IMR-90 (cell line): ENCODE data around the gene CEP57L1. TPM values are rescaled to one million over a fixed set of nuclear protein-coding genes. Genes with fewer than 3 reads are reported as not detected.

ENCODE experiments used
- ATAC-seq: fragments of 200-7000 bp; cut with Tn5 transposase; 2 replicates; pipeline ENCODE4 v1.9.1; 2020; ENCODE audit warnings: low read depth, mild to moderate bottlenecking, moderate library complexity
- BruUV-seq: library from RNA; stranded (reverse); fragments of 400-500 nt; replicated peaks from 2 replicates; lab custom pipeline; 2021; lab: Mats Ljungman, UMichigan
- CTCF ChIA-PET: fragments of 300-600 bp; formaldehyde crosslinking; extraction: SDS; loops from one replicate; lab custom pipeline; 2021; ENCODE audit warnings: antibody characterized with exemption; lab: Yijun Ruan, JAX
- POLR2A ChIA-PET: fragments of 300-600 bp; sonication (Branson Sonifier 250); formaldehyde crosslinking; loops from one replicate; lab custom pipeline; 2022; ENCODE audit warnings: antibody characterized with exemption; ENCODE audit not compliant: unreplicated experiment; lab: Charles Lee
- DNase-seq: peaks from one replicate; pipeline ENCODE4 v3.0.0; 2013
- H2AFZ ChIP-seq: replicated peaks from 2 replicates; pipeline ENCODE3; 2013; ENCODE audit warnings: low read length, mild to moderate bottlenecking; ENCODE audit not compliant: poor library complexity
- H2AK5ac ChIP-seq: 2 replicates; pipeline ENCODE4 v1.6.1; 2013; ENCODE audit warnings: low read depth, low read length, inconsistent platforms
- H2AK9ac ChIP-seq: replicated peaks from 2 replicates; pipeline ENCODE3; 2013; ENCODE audit warnings: mild to moderate bottlenecking, low read depth, low read length, moderate library complexity; ENCODE audit not compliant: poor library complexity
- H2BK120ac ChIP-seq: 2 replicates; pipeline ENCODE4 v1.6.1; 2013; ENCODE audit warnings: low read depth, low read length, inconsistent platforms
- H2BK15ac ChIP-seq: 3 replicates; pipeline ENCODE4 v1.6.1; 2013; ENCODE audit warnings: low read depth, low read length, inconsistent platforms
- H2BK20ac ChIP-seq: 2 replicates; pipeline ENCODE4 v1.6.1; 2013; ENCODE audit warnings: low read depth, mild to moderate bottlenecking, inconsistent platforms, low read length, moderate library complexity
- H2BK5ac ChIP-seq: 2 replicates; pipeline ENCODE4 v1.6.1; 2013; ENCODE audit warnings: mild to moderate bottlenecking, low read depth, low read length, inconsistent platforms; ENCODE audit not compliant: poor library complexity, severe bottlenecking
- H3K14ac ChIP-seq: replicated peaks from 2 replicates; pipeline ENCODE4 v1.6.1; 2013; ENCODE audit warnings: low read depth, low read length, inconsistent platforms
- H3K18ac ChIP-seq: 2 replicates; pipeline ENCODE4 v1.6.1; 2013; ENCODE audit warnings: low read depth, low read length, control low read depth
- H3K23ac ChIP-seq: 2 replicates; pipeline ENCODE4 v1.6.1; 2013; ENCODE audit warnings: low read depth, low read length, inconsistent platforms
- H3K27ac ChIP-seq: 2 replicates; pipeline ENCODE4 v1.5.1; 2013; ENCODE audit warnings: mild to moderate bottlenecking, control low read depth, low read length; ENCODE audit not compliant: insufficient read depth
- H3K27me3 ChIP-seq: 2 replicates; pipeline ENCODE4 v1.6.1; 2013; ENCODE audit warnings: low read length; ENCODE audit not compliant: control insufficient read depth, insufficient read depth
- H3K36me3 ChIP-seq: 2 replicates; pipeline ENCODE4 v1.6.1; 2013; ENCODE audit warnings: low read length, mixed read lengths; ENCODE audit not compliant: control insufficient read depth, insufficient read depth
- H3K4ac ChIP-seq: 2 replicates; pipeline ENCODE4 v1.6.1; 2013; ENCODE audit warnings: low read depth, low read length, inconsistent platforms
- H3K4me1 ChIP-seq: 2 replicates; pipeline ENCODE4 v1.6.1; 2013; ENCODE audit warnings: low read length, mixed read lengths; ENCODE audit not compliant: control insufficient read depth, insufficient read depth
- H3K4me2 ChIP-seq: 2 replicates; pipeline ENCODE4 v1.6.1; 2013; ENCODE audit warnings: low read depth, mild to moderate bottlenecking, control low read depth, low read length, moderate library complexity
- H3K4me3 ChIP-seq: 2 replicates; pipeline ENCODE4 v1.5.1; 2013; ENCODE audit warnings: low read depth, mild to moderate bottlenecking, control low read depth, low read length, moderate library complexity; ENCODE audit not compliant: insufficient read depth
- H3K56ac ChIP-seq: 2 replicates; pipeline ENCODE4 v1.6.1; 2013; ENCODE audit warnings: low read length, inconsistent platforms; ENCODE audit not compliant: insufficient read depth; ENCODE audit errors: extremely low read depth
- H3K79me1 ChIP-seq, 2 experiments: 2 replicates each; pipeline ENCODE4 v1.6.1; 2013; ENCODE audit warnings: low read length in 2 of 2, inconsistent platforms in 1 of 2, low read depth in 1 of 2
- H3K9ac ChIP-seq: 2 replicates; pipeline ENCODE4 v1.6.1; 2013; ENCODE audit warnings: low read depth, low read length, control low read depth
- H3K9me1 ChIP-seq: 2 replicates; pipeline ENCODE4 v1.6.1; 2013; ENCODE audit warnings: low read length, inconsistent platforms; ENCODE audit not compliant: insufficient read depth
- H3K9me3 ChIP-seq: 2 replicates; pipeline ENCODE4 v1.6.1; 2013; ENCODE audit warnings: low read length; ENCODE audit not compliant: control insufficient read depth, insufficient read depth
- H4K20me1 ChIP-seq: 2 replicates; pipeline ENCODE4 v1.6.1; 2013; ENCODE audit warnings: low read length, inconsistent platforms; ENCODE audit not compliant: insufficient read depth
- H4K5ac ChIP-seq: 2 replicates; pipeline ENCODE4 v1.6.1; 2013; ENCODE audit warnings: mild to moderate bottlenecking, low read depth, low read length, control low read depth
- H4K8ac ChIP-seq, 2 experiments: 2 replicates each; pipeline ENCODE4 v1.6.1; 2013; ENCODE audit warnings: low read depth in 2 of 2, low read length in 2 of 2, control low read depth in 1 of 2, inconsistent platforms in 1 of 2
- H4K91ac ChIP-seq: 2 replicates; pipeline ENCODE4 v1.6.1; 2013; ENCODE audit warnings: low read depth, low read length, inconsistent platforms; ENCODE audit not compliant: insufficient read depth
- BHLHE40 ChIP-seq: fragments of 150-350 bp; IDR thresholded peaks from 2 replicates; pipeline ENCODE4 v1.6.1; 2016; ENCODE audit warnings: mild to moderate bottlenecking, low read depth, low read length
- CEBPB ChIP-seq: IDR thresholded peaks from 2 replicates; pipeline ENCODE4 v1.6.1; 2012; ENCODE audit warnings: low read depth, low read length, improper control_type of control experiment
- CHD1 ChIP-seq: IDR thresholded peaks from 2 replicates; pipeline ENCODE4 v1.6.1; 2012; ENCODE audit warnings: low read depth, low read length, improper control_type of control experiment
- MAZ ChIP-seq: IDR thresholded peaks from 2 replicates; pipeline ENCODE4 v1.6.1; 2012; ENCODE audit warnings: low read depth, mild to moderate bottlenecking, low read length, improper control_type of control experiment, moderate library complexity, borderline replicate concordance
- NFE2L2 ChIP-seq: fragments of 150-350 bp; IDR thresholded peaks from 2 replicates; pipeline ENCODE4 v1.6.1; 2016; ENCODE audit warnings: low read depth, mild to moderate bottlenecking, low read length
- RCOR1 ChIP-seq: IDR thresholded peaks from 2 replicates; pipeline ENCODE4 v1.6.1; 2012; ENCODE audit warnings: mild to moderate bottlenecking, low read length, improper control_type of control experiment; ENCODE audit not compliant: insufficient replicate concordance
- RFX5 ChIP-seq: IDR thresholded peaks from 2 replicates; pipeline ENCODE4 v1.8.0; 2012; ENCODE audit warnings: low read depth, mild to moderate bottlenecking, low read length, moderate library complexity
- SMC3 ChIP-seq: fragments of 150-350 bp; IDR thresholded peaks from 2 replicates; pipeline ENCODE4 v1.6.1; 2016; ENCODE audit warnings: low read depth, mild to moderate bottlenecking, antibody characterized with exemption, low read length, moderate library complexity
- WGBS, 2 experiments: methylation state at CpG; one replicate each; pipeline versions ENCODE4 v1.1.5 to v1.1.7; 2013; ENCODE audit warnings: missing lambda C conversion rate in 2 of 2; ENCODE audit not compliant: insufficient read length in 1 of 2; ENCODE audit errors: extremely low coverage in 2 of 2; 5-methylcytosine and 5-hydroxymethylcytosine counted together
- dilution Hi-C: fragments of 300-500 bp; cut with HindIII; formaldehyde crosslinking; loops from one replicate; pipeline ENCODE4 v1.14.3; 2018; ENCODE audit warnings: low sequenced_read_pairs; ENCODE audit not compliant: unreplicated experiment
- in situ Hi-C: fragments of 300-500 bp; cut with MboI; formaldehyde crosslinking; loops from 3 replicates; pipeline ENCODE4 v1.14.3; 2019; ENCODE audit warnings: low sequenced_read_pairs, inconsistent platforms, mixed read lengths
- intact Hi-C: fragments of 100-400 bp; cut with micrococcal nuclease; formaldehyde crosslinking; loops from 2 replicates; pipeline ENCODE4 v1.10.0; 2022
- polyA plus RNA-seq, 3 experiments: library from polyadenylated mRNA; depleted of rRNA; stranded (reverse); fragments of >200 nt; gene quantifications; 2 replicates each; pipeline ENCODE4 v1.2.3, GENCODE V29; 2012; ENCODE audit warnings: low replicate concordance in 1 of 3
- total RNA-seq: library from RNA; depleted of rRNA; stranded (reverse); fragments of >200 nt; gene quantifications from 2 replicates; pipeline ENCODE4 v1.2.3, GENCODE V29; 2012

The CEP57L1 gene
- total and polyA plus RNA-seq, 2 of the 4 experiments (the other 2 are of a cell fraction): 10.3 to 21.9 TPM

- no peak overlapping the region; the same call in 1 of the 2 replicates for H3K23ac ChIP-seq
- H3K9me3 ChIP-seq: no peaks in the 10 kb centered on the region
- in situ Hi-C loops: loop anchor here (10.0 kb wide), 1 partner anchor 157 kb away; no protein-coding TSS in a partner anchor
- H4K8ac ChIP-seq: no peak overlapping the region
- no peak overlapping the region for H3K4me3 ChIP-seq
- H3K79me1 ChIP-seq: peaks cover 0 to 10% of the 10 kb centered on the region in 2 experiments; a peak in 2 of 4 replicates
- no peak overlapping the region for H3K27ac ChIP-seq
- H3K56ac ChIP-seq: no peak overlapping the region
- no peak overlapping the region for H2BK120ac ChIP-seq
- H2BK5ac ChIP-seq: no peak overlapping the region
- no peaks in the 10 kb centered on the region for H3K36me3 ChIP-seq
- H3K14ac ChIP-seq: no peak overlapping the region
- no peak overlapping the region for H4K91ac ChIP-seq
- 100% methylated on average over 1 of the region's 5 CpGs; no CpG with 5 or more reads in 1 of the 2 experiments for WGBS, 2 experiments
- POLR2A ChIA-PET: no interaction called here
- ATAC-seq: no peak
- no TSS peak for BruUV-seq
- no peak overlapping the region for H2AK5ac ChIP-seq
- H2AFZ ChIP-seq: no peak overlapping the region
- H3K4me1 ChIP-seq: peaks cover 2% of the 10 kb centered on the region; the same call in 1 of the 2 replicates
- no peak overlapping the region for H3K18ac ChIP-seq
- H3K4me2 ChIP-seq: no peak overlapping the region
- no peak overlapping the region for H3K9ac ChIP-seq
- no peak overlapping the region for H4K5ac ChIP-seq
- no peak overlapping the region for H2BK20ac ChIP-seq
- intact Hi-C loops: no loop called here
- no peaks in the 10 kb centered on the region for H3K27me3 ChIP-seq
- H3K4ac ChIP-seq: no peak overlapping the region
- DNase-seq: no peak
- H2AK9ac ChIP-seq: no peak overlapping the region
- dilution Hi-C loops: loop anchor here (25.0 kb wide), 1 partner anchor 525 kb away; no protein-coding TSS in a partner anchor
- H4K20me1 ChIP-seq: no peaks in the 10 kb centered on the region
- no peak overlapping the region for H2BK15ac ChIP-seq
- CTCF ChIA-PET: no interaction called here
- no peaks in the 10 kb centered on the region for H3K9me1 ChIP-seq
- TF ChIP-seq BHLHE40 (no peak), CEBPB (no peak), RFX5 (no peak), CHD1 (no peak), NFE2L2 (no peak), MAZ (no peak), RCOR1 (no peak), SMC3 (no peak)
Observed at GRCh38 chr6:109062216-109062615, 33.1 kb upstream of the CEP57L1 start.
